ENCODE measurements around the gene KCNH3. TPM values are rescaled to one million over a fixed set of nuclear protein-coding genes. Genes with fewer than 3 reads are reported as not detected.

The KCNH3 gene
- total and polyA plus RNA-seq, 10 of the 15 experiments (the other 5 are each of a cell fraction or from before 2014, with no cell fraction given): 0.03 to 0.45 (median 0.08) TPM; not detected in 5

DNA sequence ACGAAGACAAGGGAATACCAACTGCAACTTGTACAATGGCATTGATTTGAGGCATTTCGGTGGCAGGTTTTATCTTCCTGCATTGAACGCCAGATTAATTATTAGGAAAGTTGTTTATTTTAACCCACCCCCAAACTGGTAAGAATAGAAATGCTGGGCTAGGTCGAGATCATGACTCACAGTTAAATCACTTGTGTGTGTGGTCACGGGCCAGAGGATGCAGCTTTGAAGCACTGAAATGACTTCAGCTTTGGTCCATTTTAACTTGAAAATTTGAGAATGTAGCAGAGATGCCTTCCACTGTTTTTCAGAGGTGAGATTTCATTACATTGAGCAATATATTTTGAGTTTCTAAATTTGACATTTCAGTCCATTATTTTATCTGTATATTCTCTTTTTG lies 23.6 kb upstream of the KCNH3 start:
- no peak overlapping the region for H3K4me2 ChIP-seq (ENCODE audit: control insufficient read depth, insufficient read depth)
- H3K9ac ChIP-seq (ENCODE audit: control insufficient read depth, insufficient read depth, low read length): no peak overlapping the region
- H3K79me2 ChIP-seq (ENCODE audit: control insufficient read depth, insufficient read depth, low read length): no peaks in the 10 kb centered on the region
- no TSS peak for BruUV-seq (replicated peaks)
- H3K27me3 ChIP-seq (replicated peaks in 1 of 2; ENCODE audit: control insufficient read depth in 2 of 2, insufficient read depth in 2 of 2, low read length in 1 of 2): no peaks in the 10 kb centered on the region
- ChIA-PET CTCF (interaction anchor here (1.2 to 10.1 kb wide), 14 partner anchors 9 to 226 kb away, joined by 4 to 712 read pairs (median 9); partner anchors contain the start of gene SPATS2), RAD21 (ENCODE audit: unreplicated experiment) (interaction anchor here (0.5 to 7.3 kb wide), 5 partner anchors 21 to 156 kb away, joined by 3 to 258 read pairs (median 4); no protein-coding TSS in a partner anchor), SMC1A (ENCODE audit: uncharacterized antibody, unreplicated experiment) (interaction anchor here (0.6 to 33.2 kb wide), 10 partner anchors 9 to 226 kb away, joined by 3 to 740 read pairs (median 4); partner anchors contain the start of gene SPATS2), POLR2A (interaction anchor here (0.5 to 1.0 kb wide), 2 partner anchors 11 to 156 kb away, joined by 4 to 6 read pairs; no protein-coding TSS in a partner anchor)
- intact Hi-C loops (cut with micrococcal nuclease; ENCODE audit: unreplicated experiment) (no loop called here), in situ Hi-C loops (cut with MboI) (loop anchor here (5.0 kb wide), 1 partner anchor 153 kb away; no protein-coding TSS in a partner anchor)
- no peaks in the 10 kb centered on the region for H4K20me1 ChIP-seq (ENCODE audit: control insufficient read depth, insufficient read depth)
- no peaks in the 10 kb centered on the region for H3K4me1 ChIP-seq (ENCODE audit: control insufficient read depth, insufficient read depth, low read length)
- FAIRE-seq: no peak
- no peak overlapping the region for H2AFZ ChIP-seq (ENCODE audit: control insufficient read depth, low read depth, low read length)
- no peak for DNase-seq (ENCODE audit: low read depth, low spot score)
- WGBS (ENCODE audit: insufficient coverage, insufficient replicate concordance, low lambda C conversion rate, missing lambda C conversion rate): 59% methylated on average over 5 of the region's 5 CpGs
- no peak for ATAC-seq
- H3K36me3 ChIP-seq (ENCODE audit: control insufficient read depth in 2 of 2, insufficient read depth in 2 of 2, low read length in 1 of 2): peaks cover 0 to 5% of the 10 kb centered on the region in 2 experiments; a peak in 1 of 4 replicates
- H3K9me3 ChIP-seq (replicated peaks; ENCODE audit: control insufficient read depth, insufficient read depth, low read length): no peaks in the 10 kb centered on the region
- H3K4me3 ChIP-seq: no peak overlapping the region
- no peak for TF ChIP-seq NRF1 (conservative IDR thresholded peaks at IDR 0.05; ENCODE audit: low read depth, low read length)
- TF ChIP-seq SMC3 (IDR thresholded peaks at IDR 0.05; ENCODE audit: borderline replicate concordance, low read length): no peak
- TF ChIP-seq, protein P1, sequence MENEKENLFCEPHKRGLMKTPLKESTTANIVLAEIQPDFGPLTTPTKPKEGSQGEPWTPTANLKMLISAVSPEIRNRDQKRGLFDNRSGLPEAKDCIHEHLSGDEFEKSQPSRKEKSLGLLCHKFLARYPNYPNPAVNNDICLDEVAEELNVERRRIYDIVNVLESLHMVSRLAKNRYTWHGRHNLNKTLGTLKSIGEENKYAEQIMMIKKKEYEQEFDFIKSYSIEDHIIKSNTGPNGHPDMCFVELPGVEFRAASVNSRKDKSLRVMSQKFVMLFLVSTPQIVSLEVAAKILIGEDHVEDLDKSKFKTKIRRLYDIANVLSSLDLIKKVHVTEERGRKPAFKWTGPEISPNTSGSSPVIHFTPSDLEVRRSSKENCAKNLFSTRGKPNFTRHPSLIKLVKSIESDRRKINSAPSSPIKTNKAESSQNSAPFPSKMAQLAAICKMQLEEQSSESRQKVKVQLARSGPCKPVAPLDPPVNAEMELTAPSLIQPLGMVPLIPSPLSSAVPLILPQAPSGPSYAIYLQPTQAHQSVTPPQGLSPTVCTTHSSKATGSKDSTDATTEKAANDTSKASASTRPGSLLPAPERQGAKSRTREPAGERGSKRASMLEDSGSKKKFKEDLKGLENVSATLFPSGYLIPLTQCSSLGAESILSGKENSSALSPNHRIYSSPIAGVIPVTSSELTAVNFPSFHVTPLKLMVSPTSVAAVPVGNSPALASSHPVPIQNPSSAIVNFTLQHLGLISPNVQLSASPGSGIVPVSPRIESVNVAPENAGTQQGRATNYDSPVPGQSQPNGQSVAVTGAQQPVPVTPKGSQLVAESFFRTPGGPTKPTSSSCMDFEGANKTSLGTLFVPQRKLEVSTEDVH (IDR thresholded peaks at IDR 0.05; ENCODE audit: low read depth, partially characterized antibody): no peak
- TF ChIP-seq RAD21 (IDR thresholded peaks at IDR 0.05; ENCODE audit: insufficient read depth, low read depth, low read length): no peak
- TF ChIP-seq TAF1 (IDR thresholded peaks at IDR 0.05; ENCODE audit: borderline replicate concordance, low read depth, low read length): no peak
- TF ChIP-seq CBX5 (IDR thresholded peaks at IDR 0.05; ENCODE audit: low read depth): no peak
- TF ChIP-seq NBN (IDR thresholded peaks at IDR 0.05): no peak
- TF ChIP-seq BACH1 (IDR thresholded peaks at IDR 0.05; ENCODE audit: borderline replicate concordance): no peak
- TF ChIP-seq HDGF (IDR thresholded peaks at IDR 0.05): no peak
- no peak for TF ChIP-seq ZBED1 (IDR thresholded peaks at IDR 0.05; ENCODE audit: borderline replicate concordance)
- TF ChIP-seq, protein P2, sequence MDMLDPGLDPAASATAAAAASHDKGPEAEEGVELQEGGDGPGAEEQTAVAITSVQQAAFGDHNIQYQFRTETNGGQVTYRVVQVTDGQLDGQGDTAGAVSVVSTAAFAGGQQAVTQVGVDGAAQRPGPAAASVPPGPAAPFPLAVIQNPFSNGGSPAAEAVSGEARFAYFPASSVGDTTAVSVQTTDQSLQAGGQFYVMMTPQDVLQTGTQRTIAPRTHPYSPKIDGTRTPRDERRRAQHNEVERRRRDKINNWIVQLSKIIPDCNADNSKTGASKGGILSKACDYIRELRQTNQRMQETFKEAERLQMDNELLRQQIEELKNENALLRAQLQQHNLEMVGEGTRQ (IDR thresholded peaks at IDR 0.05; ENCODE audit: borderline replicate concordance, low read depth, low read length): no peak
- no peak for TF ChIP-seq IRF3 (IDR thresholded peaks at IDR 0.05)
- no peak for TF ChIP-seq MEF2A (IDR thresholded peaks at IDR 0.05; ENCODE audit: insufficient read depth, low read depth, low read length)
- TF ChIP-seq MTA2 (IDR thresholded peaks at IDR 0.05; ENCODE audit: low read depth): no peak
- no peak for TF ChIP-seq ZNF622 (IDR thresholded peaks at IDR 0.05)
- TF ChIP-seq MLLT1 (IDR thresholded peaks at IDR 0.05): no peak
- no peak for TF ChIP-seq RAD51 (IDR thresholded peaks at IDR 0.05)
- TF ChIP-seq SUZ12 (IDR thresholded peaks at IDR 0.05; ENCODE audit: unreplicated experiment): no peak
- H3K27ac ChIP-seq (ENCODE audit: control insufficient read depth, insufficient read depth): no peak overlapping the region
